HepG2 (cell line): ENCODE results near the gene KIR3DL2.
"Not testable (repeated sequence)": the region's sequence is repeated elsewhere in the genome, so short reads cannot be mapped to it uniquely, and the experiment has no call there.

ENCODE experiments used
- CBX1 ChIP-seq: IDR thresholded peaks from one replicate; pipeline ENCODE4 v1.6.1; 2016; ENCODE audit warnings: antibody characterized with exemption, low read depth
- NCOA1 ChIP-seq: sonication (generic); formaldehyde crosslinking; IDR thresholded peaks from 2 replicates; pipeline ENCODE4 v1.9.0; 2021; ENCODE audit warnings: missing genetic modification reagents
- PHF8 ChIP-seq: sonication (generic); formaldehyde crosslinking; IDR thresholded peaks from 2 replicates; pipeline ENCODE4 v1.5.0; 2020; ENCODE audit warnings: missing genetic modification reagents
- POLR2AphosphoS5 ChIP-seq: IDR thresholded peaks from 2 replicates; pipeline ENCODE4 v1.6.1; 2012; ENCODE audit warnings: low read depth, low read length
- SOX5 ChIP-seq: IDR thresholded peaks from 2 replicates; pipeline ENCODE4 v1.6.1; 2016; ENCODE audit warnings: borderline replicate concordance
- ZNF205 ChIP-seq: IDR thresholded peaks from 2 replicates; pipeline ENCODE4 v1.6.1; 2018; ENCODE audit warnings: missing biosample characterization, missing genetic modification reagents
- ZNF773 ChIP-seq: sonication (generic); formaldehyde crosslinking; IDR thresholded peaks from 2 replicates; pipeline ENCODE4 v1.4.0; 2020; ENCODE audit warnings: missing genetic modification reagents, borderline replicate concordance
- ZZZ3 ChIP-seq: sonication (generic); formaldehyde crosslinking; IDR thresholded peaks from 2 replicates; pipeline ENCODE4 v1.4.0; 2020; ENCODE audit warnings: missing genetic modification reagents, mild to moderate bottlenecking, borderline replicate concordance
- TF ChIP-seq, protein P1 (sequence below): sonication (generic); formaldehyde crosslinking; IDR thresholded peaks from 2 replicates; pipeline ENCODE4 v1.5.0; 2020; ENCODE audit warnings: mild to moderate bottlenecking, missing genetic modification reagents, moderate library complexity
- TF ChIP-seq, protein P2 (sequence below): sonication (generic); formaldehyde crosslinking; IDR thresholded peaks from 2 replicates; pipeline ENCODE4 v1.5.0; 2020; ENCODE audit warnings: missing genetic modification reagents
- TF ChIP-seq, protein P3 (sequence below): IDR thresholded peaks from 2 replicates; pipeline ENCODE4 v1.6.1; 2016

DNA sequence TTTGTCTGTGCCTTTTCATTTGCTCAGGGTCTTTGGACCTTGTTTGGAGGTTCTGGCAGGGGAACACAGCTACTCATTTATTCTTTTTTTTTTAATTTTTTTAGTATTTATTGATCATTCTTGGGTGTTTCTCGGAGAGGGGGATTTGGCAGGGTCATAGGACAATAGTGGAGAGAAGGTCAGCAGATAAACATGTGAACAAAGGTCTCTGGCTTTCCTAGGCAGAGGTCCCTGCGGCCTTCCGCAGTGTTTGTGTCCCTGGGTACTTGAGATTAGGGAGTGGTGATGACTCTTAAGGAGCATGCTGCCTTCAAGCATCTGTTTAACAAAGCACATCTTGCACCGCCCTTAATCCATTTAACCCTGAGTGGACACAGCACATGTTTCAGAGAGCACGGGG lies 57.7 kb downstream of the KIR3DL2 start:
- TF ChIP-seq, protein P1, sequence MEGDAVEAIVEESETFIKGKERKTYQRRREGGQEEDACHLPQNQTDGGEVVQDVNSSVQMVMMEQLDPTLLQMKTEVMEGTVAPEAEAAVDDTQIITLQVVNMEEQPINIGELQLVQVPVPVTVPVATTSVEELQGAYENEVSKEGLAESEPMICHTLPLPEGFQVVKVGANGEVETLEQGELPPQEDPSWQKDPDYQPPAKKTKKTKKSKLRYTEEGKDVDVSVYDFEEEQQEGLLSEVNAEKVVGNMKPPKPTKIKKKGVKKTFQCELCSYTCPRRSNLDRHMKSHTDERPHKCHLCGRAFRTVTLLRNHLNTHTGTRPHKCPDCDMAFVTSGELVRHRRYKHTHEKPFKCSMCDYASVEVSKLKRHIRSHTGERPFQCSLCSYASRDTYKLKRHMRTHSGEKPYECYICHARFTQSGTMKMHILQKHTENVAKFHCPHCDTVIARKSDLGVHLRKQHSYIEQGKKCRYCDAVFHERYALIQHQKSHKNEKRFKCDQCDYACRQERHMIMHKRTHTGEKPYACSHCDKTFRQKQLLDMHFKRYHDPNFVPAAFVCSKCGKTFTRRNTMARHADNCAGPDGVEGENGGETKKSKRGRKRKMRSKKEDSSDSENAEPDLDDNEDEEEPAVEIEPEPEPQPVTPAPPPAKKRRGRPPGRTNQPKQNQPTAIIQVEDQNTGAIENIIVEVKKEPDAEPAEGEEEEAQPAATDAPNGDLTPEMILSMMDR (CRISPR knock-in tag): not testable (repeated sequence)
- TF ChIP-seq, protein P2, sequence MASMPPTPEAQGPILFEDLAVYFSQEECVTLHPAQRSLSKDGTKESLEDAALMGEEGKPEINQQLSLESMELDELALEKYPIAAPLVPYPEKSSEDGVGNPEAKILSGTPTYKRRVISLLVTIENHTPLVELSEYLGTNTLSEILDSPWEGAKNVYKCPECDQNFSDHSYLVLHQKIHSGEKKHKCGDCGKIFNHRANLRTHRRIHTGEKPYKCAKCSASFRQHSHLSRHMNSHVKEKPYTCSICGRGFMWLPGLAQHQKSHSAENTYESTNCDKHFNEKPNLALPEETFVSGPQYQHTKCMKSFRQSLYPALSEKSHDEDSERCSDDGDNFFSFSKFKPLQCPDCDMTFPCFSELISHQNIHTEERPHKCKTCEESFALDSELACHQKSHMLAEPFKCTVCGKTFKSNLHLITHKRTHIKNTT: not testable (repeated sequence)
- TF ChIP-seq PHF8; SOX5 (CRISPR knock-in tag); CBX1; ZNF773 (CRISPR knock-in tag); ZZZ3; POLR2AphosphoS5; ZNF205 (CRISPR knock-in tag); NCOA1 (CRISPR knock-in tag): not testable (repeated sequence)
- TF ChIP-seq, protein P3, sequence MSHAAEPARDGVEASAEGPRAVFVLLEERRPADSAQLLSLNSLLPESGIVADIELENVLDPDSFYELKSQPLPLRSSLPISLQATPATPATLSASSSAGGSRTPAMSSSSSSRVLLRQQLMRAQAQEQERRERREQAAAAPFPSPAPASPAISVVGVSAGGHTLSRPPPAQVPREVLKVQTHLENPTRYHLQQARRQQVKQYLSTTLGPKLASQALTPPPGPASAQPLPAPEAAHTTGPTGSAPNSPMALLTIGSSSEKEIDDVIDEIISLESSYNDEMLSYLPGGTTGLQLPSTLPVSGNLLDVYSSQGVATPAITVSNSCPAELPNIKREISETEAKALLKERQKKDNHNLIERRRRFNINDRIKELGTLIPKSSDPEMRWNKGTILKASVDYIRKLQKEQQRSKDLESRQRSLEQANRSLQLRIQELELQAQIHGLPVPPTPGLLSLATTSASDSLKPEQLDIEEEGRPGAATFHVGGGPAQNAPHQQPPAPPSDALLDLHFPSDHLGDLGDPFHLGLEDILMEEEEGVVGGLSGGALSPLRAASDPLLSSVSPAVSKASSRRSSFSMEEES (CRISPR knock-in tag): not testable (repeated sequence)
